GM12801 (cell line): ENCODE data around the gene TTL.

ENCODE experiments used
- TF ChIP-seq, protein P1 (sequence below): IDR thresholded peaks from one replicate; pipeline ENCODE4 v1.5.1; 2011; ENCODE audit warnings: control low read depth; ENCODE audit not compliant: insufficient read length; ENCODE audit errors: extremely low read depth

Gene TTL

DNA sequence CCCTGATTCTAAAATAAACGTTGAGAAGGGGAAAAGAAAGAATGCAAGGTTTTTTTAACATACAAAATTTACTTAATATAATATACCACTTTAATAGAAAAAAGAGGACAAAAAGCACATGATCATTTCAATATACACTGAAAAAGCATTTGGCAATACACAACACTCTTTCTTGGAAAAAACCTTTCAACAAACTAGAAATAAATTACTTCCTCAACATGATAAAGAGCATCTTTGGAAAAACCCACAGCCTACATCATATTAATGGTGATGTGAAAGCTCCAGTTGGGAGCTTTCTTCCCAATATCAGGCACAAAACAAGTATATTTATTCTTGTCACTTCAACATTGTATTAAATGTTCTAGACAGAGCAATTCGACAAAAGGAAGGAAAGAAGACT lies 57.4 kb downstream of the TTL start:
- TF ChIP-seq, protein P1, sequence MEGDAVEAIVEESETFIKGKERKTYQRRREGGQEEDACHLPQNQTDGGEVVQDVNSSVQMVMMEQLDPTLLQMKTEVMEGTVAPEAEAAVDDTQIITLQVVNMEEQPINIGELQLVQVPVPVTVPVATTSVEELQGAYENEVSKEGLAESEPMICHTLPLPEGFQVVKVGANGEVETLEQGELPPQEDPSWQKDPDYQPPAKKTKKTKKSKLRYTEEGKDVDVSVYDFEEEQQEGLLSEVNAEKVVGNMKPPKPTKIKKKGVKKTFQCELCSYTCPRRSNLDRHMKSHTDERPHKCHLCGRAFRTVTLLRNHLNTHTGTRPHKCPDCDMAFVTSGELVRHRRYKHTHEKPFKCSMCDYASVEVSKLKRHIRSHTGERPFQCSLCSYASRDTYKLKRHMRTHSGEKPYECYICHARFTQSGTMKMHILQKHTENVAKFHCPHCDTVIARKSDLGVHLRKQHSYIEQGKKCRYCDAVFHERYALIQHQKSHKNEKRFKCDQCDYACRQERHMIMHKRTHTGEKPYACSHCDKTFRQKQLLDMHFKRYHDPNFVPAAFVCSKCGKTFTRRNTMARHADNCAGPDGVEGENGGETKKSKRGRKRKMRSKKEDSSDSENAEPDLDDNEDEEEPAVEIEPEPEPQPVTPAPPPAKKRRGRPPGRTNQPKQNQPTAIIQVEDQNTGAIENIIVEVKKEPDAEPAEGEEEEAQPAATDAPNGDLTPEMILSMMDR = no peak

DNA sequence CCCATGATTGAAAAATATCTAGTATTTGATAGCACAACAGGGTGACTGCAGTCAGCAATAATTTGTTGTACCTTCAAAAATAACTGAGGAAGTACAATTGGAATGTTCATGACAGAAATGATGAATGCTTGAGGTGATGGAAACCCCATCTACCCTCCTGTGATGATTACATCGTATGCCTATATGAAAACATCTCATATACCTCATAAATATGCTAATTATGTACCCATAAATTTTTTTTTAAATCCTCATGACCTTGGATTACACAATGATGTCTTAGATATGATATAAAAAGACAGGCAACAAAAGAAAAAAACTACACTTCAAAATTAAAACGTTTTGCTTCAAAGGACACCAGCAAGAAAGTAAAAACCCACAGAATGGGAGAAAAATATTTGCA lies 59.0 kb downstream of the TTL start:
- TF ChIP-seq, protein P1 = no peak

DNA sequence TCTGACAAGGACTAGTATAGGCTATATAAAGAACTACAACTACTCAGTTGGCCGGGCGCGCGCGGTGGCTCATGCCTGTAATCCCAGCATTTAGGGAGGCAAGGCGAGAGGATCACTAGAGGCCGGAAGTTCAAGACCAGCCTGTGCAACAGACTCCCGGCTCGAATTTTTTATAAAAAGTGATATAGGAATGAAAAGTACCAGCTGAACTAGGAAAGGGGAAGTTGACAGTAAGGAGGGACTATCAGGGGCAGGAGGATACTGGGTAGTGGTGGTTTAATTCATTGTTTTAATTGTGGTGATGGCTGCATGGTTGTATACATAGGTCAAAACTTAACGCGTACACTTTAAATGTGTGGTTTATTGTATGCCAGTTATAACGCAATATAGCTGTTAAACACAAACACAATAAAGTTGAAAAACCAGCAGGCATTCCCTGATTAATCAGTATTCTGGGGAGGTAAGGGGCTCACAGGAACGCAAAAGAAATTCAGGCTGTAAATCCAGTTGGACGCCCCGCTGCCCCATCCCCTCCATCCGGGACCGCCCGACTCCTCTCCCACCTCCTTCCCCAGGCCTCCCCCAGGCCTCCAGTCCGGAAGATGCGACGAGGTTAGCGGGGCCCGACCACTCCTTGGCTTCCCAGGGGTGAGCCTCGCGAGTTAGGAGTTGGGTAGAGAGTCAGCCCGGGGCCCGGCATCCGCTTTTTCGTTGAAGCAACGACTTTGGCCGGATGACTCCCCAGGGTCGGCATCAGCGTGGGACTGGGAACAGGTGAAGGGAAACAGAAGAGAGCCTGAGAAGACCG lies 59.6 kb downstream of the TTL start:
- TF ChIP-seq, protein P1 = no peak

DNA sequence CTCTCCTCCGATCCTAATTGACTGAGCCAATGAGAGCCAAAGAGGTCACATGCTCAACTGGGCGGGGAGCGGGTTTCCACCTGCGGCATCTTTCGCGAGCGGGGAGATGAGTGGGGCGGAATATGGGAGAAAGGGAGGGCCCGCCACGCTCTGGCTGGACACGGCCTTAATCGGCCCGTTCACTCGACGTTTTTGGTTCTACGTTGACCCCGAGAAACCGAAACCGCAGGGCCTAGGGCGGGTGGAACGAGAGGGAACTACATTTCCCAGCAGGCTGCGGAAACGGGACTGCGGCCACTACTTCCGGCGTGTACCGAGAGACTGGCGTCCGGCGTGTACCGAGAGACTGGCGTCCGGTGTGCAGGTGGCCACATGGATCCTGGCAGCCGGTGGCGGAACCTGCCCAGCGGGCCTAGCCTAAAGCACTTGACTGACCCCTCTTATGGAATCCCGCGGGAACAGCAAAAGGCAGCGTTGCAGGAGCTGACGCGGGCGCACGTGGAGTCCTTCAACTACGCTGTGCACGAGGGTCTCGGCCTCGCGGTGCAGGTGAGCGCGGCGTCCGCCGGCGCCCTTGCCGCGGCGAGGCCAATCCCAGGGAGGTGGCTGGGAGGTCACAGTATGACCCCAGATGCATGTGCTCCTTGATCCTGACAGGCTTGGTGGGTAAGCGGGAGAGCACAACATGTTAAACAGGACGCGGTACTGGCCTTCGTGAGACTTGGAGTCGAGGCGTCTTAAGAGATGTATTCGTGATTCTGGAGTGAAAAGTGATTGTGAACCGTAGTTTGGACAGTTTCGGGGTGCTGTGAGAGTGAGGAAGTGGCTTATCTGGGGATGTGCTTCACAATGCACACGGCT lies 60.4 kb downstream of the TTL start, which contains the start of gene POLR1B:
Gene POLR1B (plus strand): TSS at position 343 of the 861 bp plus-strand sequence. CDS start 30 bp downstream, at position 373.
- TF ChIP-seq, protein P1 = no peak

DNA sequence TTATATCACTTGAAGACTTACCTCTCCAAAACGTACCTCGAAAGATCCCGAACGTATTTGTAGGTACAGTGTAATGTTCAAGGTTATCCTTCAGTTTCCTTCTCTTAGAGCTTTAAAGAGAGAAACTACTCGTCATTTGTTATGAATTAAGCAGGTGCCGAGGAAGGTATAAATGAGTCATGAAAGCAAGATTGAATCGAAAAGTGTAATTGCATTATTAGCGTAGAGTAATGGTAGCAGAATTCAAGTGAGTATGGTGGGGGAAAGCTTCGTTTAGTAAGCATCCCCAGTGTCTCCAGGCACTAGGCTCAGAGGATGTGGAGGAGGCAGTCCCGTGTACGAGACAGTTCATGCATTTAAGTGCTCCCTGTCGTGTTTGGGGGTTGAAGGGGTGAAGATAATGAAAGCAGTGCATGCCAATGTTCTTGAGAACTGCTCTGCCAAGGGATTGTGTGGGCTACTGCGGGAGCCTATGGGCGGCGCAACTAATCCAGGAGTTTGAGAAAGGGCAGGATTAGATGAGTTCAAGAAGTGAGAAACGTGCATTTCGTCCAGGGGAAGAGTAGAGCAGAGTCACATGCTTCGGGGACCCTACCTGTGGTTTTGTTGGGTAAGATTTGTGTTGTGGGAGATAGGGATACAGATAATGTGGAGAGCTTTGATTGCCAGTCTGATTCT lies 61.2 kb downstream of the TTL start:
- TF ChIP-seq, protein P1 = no peak

DNA sequence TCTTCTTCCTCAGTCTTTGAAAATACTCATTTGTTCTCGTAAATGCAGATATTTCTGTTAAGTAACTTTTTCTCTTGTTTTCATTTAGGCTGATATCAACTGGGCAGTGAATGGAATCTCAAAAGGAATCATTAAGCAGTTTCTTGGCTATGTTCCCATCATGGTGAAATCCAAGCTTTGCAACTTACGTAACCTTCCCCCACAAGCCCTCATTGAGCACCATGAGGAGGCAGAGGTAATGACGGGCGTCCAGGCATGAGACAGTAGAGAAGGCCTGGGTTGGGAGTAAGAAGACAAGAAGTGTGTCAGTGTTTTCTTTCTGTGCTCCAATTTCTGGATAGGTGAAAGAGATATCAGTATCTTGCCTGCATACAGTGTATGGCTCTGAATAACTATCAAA lies 65.4 kb downstream of the TTL start:
- TF ChIP-seq, protein P1 = no peak

DNA sequence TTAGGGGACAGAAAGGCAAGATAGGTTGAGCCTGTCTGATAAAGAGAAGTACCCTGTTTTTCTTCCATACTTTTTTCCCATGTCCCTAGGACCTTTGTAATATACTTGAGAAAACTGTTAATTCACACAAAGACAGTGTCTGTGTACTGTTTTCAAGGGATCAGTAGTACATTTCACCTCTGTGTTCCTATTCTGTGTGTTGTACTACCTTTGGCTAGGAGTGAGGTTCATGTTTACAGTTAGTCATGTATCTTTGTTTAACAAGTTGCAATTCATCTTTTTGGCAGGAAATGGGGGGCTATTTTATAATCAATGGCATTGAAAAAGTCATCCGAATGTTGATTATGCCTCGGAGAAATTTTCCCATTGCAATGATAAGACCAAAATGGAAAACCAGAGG lies 67.0 kb downstream of the TTL start:
- TF ChIP-seq, protein P1 = no peak
